Activated CD8-positive, alpha-beta T cell treated with anti-CD3 and anti-CD28 coated beads, Interleukin-2, amount 10 ng/mL, durations not matched to agents 7 days and 5 days (primary cell): Measurements from ENCODE around the gene LRBA. TPM values are rescaled to one million over a fixed set of nuclear protein-coding genes. Genes with fewer than 3 reads are reported as not detected.

Experiments
- ATAC-seq: fragments of 150-1000 bp; cut with Tn5 transposase; one replicate; pipeline ENCODE4 v1.10.0; 2021; ENCODE audit warnings: moderate library complexity
- CTCF ChIA-PET: fragments of 350-600 bp; sonication (Branson Sonifier 250); formaldehyde crosslinking; loops from one replicate; lab custom pipeline; 2021; ENCODE audit warnings: antibody characterized with exemption; lab: Charles Lee
- POLR2A ChIA-PET: fragments of 350-600 bp; sonication (Branson Sonifier 250); formaldehyde crosslinking; loops from one replicate; lab custom pipeline; 2021; ENCODE audit warnings: antibody characterized with exemption; lab: Charles Lee
- DNase-seq: peaks from one replicate; pipeline ENCODE4 v3.0.0-alpha.2; 2020
- H3K27ac Mint-ChIP-seq: one replicate; pipeline ENCODE4 v1.8.0; 2021; ENCODE audit warnings: mild to moderate bottlenecking, mixed read lengths
- H3K27me3 Mint-ChIP-seq: one replicate; pipeline ENCODE4 v1.8.0; 2021; ENCODE audit warnings: low read depth, mixed read lengths
- H3K36me3 Mint-ChIP-seq: one replicate; pipeline ENCODE4 v1.8.0; 2021; ENCODE audit warnings: low read depth, mixed read lengths
- H3K4me1 Mint-ChIP-seq: one replicate; pipeline ENCODE4 v1.8.0; 2021; ENCODE audit warnings: low read depth, mixed read lengths
- H3K4me3 Mint-ChIP-seq: one replicate; pipeline ENCODE4 v1.8.0; 2021; ENCODE audit warnings: mild to moderate bottlenecking, mixed read lengths
- H3K9me3 Mint-ChIP-seq: one replicate; pipeline ENCODE4 v1.8.0; 2022; ENCODE audit warnings: mixed read lengths; ENCODE audit not compliant: insufficient read depth
- total RNA-seq, 2 experiments: library from RNA; stranded (reverse); gene quantifications; one replicate each; pipeline ENCODE4 v1.2.3, GENCODE V29; 2021

The LRBA gene
- total RNA-seq, 2 experiments from 2014 or later = 43.3 to 44.5 TPM

DNA sequence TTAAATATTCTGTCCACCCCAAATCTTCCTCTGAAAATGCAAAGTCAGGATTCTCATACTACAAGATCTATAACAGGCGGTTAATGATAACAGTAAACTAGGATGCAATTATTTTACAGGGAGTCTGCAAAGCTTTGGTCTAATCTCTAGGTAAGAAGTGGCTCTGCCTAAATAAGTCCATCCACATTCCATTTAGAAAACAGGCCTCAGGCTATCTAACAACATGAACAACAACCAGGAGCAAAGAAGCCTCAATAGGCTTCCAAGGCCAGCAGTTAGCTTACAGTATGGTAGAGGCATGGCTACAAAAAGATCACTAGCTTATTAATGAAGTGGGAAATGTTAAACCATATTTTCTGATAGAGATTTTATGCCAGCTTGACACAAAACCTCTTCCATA, 426.8 kb downstream of the LRBA start:
- ATAC-seq = no peak
- H3K4me3 Mint-ChIP-seq = no peak overlapping the region
- H3K27me3 Mint-ChIP-seq = no peaks in the 10 kb centered on the region
- H3K4me1 Mint-ChIP-seq = no peaks in the 10 kb centered on the region
- POLR2A ChIA-PET = no interaction called here
- H3K27ac Mint-ChIP-seq = no peak overlapping the region
- H3K36me3 Mint-ChIP-seq = peaks cover 16% of the 10 kb centered on the region
- CTCF ChIA-PET = no interaction called here
- DNase-seq = no peak
- no peaks in the 10 kb centered on the region for H3K9me3 Mint-ChIP-seq

GRCh38 chr4:150586162-150586810, 428.8 kb downstream of the LRBA start:
- Mint-ChIP-seq H3K4me3 (no peak overlapping the region), H3K9me3 (peaks cover 7% of the 10 kb centered on the region), H3K27me3 (no peaks in the 10 kb centered on the region), H3K27ac (no peak overlapping the region), H3K36me3 (peaks cover 35% of the 10 kb centered on the region), H3K4me1 (no peaks in the 10 kb centered on the region)
- POLR2A ChIA-PET = no interaction called here
- CTCF ChIA-PET = no interaction called here
- no peak for DNase-seq
- no peak for ATAC-seq

GRCh38 chr4:150585611-150586010, 429.5 kb downstream of the LRBA start:
- peaks cover 36% of the 10 kb centered on the region for H3K36me3 Mint-ChIP-seq
- DNase-seq = no peak
- H3K9me3 Mint-ChIP-seq = peaks cover 7% of the 10 kb centered on the region
- no peaks in the 10 kb centered on the region for H3K27me3 Mint-ChIP-seq
- H3K4me1 Mint-ChIP-seq = no peaks in the 10 kb centered on the region
- no peak overlapping the region for H3K4me3 Mint-ChIP-seq
- POLR2A ChIA-PET = no interaction called here
- ATAC-seq = no peak
- CTCF ChIA-PET = no interaction called here
- no peak overlapping the region for H3K27ac Mint-ChIP-seq

GRCh38 chr4:150584111-150584915, 430.8 kb downstream of the LRBA start:
- CTCF ChIA-PET = no interaction called here
- ATAC-seq = no peak
- H3K36me3 Mint-ChIP-seq = peaks cover 41% of the 10 kb centered on the region
- H3K27ac Mint-ChIP-seq = no peak overlapping the region
- no peaks in the 10 kb centered on the region for H3K4me1 Mint-ChIP-seq
- POLR2A ChIA-PET = no interaction called here
- peaks cover 13% of the 10 kb centered on the region for H3K9me3 Mint-ChIP-seq
- no peak for DNase-seq
- H3K4me3 Mint-ChIP-seq = no peak overlapping the region
- no peaks in the 10 kb centered on the region for H3K27me3 Mint-ChIP-seq

DNA sequence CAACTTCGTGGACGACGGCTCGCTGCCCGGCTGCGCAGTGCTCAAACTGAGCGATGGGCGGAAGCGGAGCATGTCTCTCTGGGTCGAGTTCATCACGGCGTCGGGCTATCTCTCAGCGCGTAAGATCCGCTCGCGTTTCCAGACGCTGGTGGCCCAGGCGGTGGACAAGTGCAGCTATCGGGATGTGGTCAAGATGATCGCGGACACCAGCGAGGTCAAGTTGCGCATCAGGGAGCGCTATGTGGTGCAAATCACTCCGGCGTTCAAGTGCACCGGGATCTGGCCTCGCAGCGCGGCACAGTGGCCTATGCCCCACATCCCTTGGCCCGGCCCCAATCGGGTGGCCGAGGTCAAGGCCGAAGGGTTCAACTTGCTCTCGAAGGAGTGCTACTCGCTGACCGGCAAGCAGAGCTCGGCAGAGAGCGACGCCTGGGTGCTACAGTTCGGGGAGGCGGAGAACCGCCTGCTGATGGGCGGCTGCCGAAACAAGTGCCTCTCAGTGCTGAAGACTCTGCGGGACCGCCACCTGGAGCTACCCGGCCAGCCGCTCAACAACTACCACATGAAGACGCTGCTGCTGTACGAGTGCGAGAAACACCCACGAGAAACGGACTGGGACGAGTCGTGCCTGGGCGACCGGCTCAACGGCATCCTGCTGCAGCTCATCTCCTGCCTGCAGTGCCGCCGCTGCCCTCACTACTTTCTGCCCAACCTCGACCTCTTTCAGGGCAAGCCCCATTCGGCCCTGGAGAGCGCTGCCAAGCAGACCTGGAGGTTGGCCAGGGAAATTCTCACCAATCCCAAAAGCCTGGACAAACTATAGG, 431.6 kb downstream of the LRBA start:
- peaks cover 13% of the 10 kb centered on the region for H3K9me3 Mint-ChIP-seq
- no peaks in the 10 kb centered on the region for H3K4me1 Mint-ChIP-seq
- H3K27me3 Mint-ChIP-seq = no peaks in the 10 kb centered on the region
- ChIA-PET CTCF (no interaction called here), POLR2A (no interaction called here)
- peaks cover 46% of the 10 kb centered on the region for H3K36me3 Mint-ChIP-seq
- no peak for ATAC-seq
- no peak overlapping the region for H3K27ac Mint-ChIP-seq
- no peak overlapping the region for H3K4me3 Mint-ChIP-seq
- DNase-seq = no peak

GRCh38 chr4:150582873-150583286, 432.2 kb downstream of the LRBA start:
- Mint-ChIP-seq H3K4me3 (no peak overlapping the region), H3K27ac (no peak overlapping the region), H3K9me3 (peaks cover 13% of the 10 kb centered on the region), H3K4me1 (no peaks in the 10 kb centered on the region), H3K27me3 (no peaks in the 10 kb centered on the region), H3K36me3 (peaks cover 43% of the 10 kb centered on the region)
- POLR2A ChIA-PET = no interaction called here
- CTCF ChIA-PET = no interaction called here
- no peak for ATAC-seq
- DNase-seq = no peak

GRCh38 chr4:150582146-150582872, 432.8 kb downstream of the LRBA start, which contains the start of gene MAB21L2:
MAB21L2 (plus strand) TSS chr4:150582151; CDS start chr4:150583030, 879 bp downstream.
- H3K27me3 Mint-ChIP-seq = no peaks in the 10 kb centered on the region
- no peaks in the 10 kb centered on the region for H3K4me1 Mint-ChIP-seq
- peaks cover 43% of the 10 kb centered on the region for H3K36me3 Mint-ChIP-seq
- ATAC-seq = no peak
- no peak within 1 kb of the TSS for H3K27ac Mint-ChIP-seq
- DNase-seq = no peak
- no peak within 1 kb of the TSS for H3K4me3 Mint-ChIP-seq
- POLR2A ChIA-PET = no interaction called here
- CTCF ChIA-PET = no interaction called here
- H3K9me3 Mint-ChIP-seq = peaks cover 13% of the 10 kb centered on the region

DNA sequence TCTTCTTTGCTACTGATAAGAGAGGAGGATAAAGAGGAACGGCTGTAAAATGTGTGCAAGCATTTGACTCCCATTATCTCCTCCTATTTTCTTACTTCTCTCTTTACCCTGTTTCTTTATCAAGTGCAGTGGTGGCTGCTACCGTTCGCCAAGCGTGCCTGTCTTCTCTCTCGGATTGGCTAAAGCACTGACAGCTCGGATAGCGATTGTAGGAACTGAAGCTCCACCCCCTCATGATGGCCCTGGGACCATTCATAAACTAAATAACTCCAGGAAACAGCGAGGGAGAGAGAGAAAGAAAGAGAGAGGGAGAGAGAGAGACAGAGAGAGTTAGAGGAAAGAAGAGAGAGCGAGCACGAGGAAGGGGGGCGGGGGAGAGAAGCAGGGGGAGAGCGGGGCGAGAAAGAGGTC, 433.4 kb downstream of the LRBA start:
- no peaks in the 10 kb centered on the region for H3K4me1 Mint-ChIP-seq
- ChIA-PET POLR2A (no interaction called here), CTCF (no interaction called here)
- no peaks in the 10 kb centered on the region for H3K27me3 Mint-ChIP-seq
- H3K4me3 Mint-ChIP-seq = no peak overlapping the region
- H3K27ac Mint-ChIP-seq = no peak overlapping the region
- no peak for ATAC-seq
- H3K36me3 Mint-ChIP-seq = peaks cover 43% of the 10 kb centered on the region
- no peak for DNase-seq
- H3K9me3 Mint-ChIP-seq = peaks cover 13% of the 10 kb centered on the region

GRCh38 chr4:150581056-150581605, 434.0 kb downstream of the LRBA start:
- DNase-seq = no peak

GRCh38 chr4:150580306-150580705, 434.8 kb downstream of the LRBA start:
- CTCF ChIA-PET = no interaction called here

More at GRCh38 chr4:150581056-150581605, 434.0 kb downstream of the LRBA start:
- H3K27ac Mint-ChIP-seq = no peak overlapping the region
- H3K9me3 Mint-ChIP-seq = peaks cover 13% of the 10 kb centered on the region
- POLR2A ChIA-PET = no interaction called here
- CTCF ChIA-PET = no interaction called here
- H3K4me1 Mint-ChIP-seq = no peaks in the 10 kb centered on the region
- H3K36me3 Mint-ChIP-seq = peaks cover 43% of the 10 kb centered on the region
- H3K4me3 Mint-ChIP-seq = no peak overlapping the region
- no peaks in the 10 kb centered on the region for H3K27me3 Mint-ChIP-seq
- no peak for ATAC-seq

DNA sequence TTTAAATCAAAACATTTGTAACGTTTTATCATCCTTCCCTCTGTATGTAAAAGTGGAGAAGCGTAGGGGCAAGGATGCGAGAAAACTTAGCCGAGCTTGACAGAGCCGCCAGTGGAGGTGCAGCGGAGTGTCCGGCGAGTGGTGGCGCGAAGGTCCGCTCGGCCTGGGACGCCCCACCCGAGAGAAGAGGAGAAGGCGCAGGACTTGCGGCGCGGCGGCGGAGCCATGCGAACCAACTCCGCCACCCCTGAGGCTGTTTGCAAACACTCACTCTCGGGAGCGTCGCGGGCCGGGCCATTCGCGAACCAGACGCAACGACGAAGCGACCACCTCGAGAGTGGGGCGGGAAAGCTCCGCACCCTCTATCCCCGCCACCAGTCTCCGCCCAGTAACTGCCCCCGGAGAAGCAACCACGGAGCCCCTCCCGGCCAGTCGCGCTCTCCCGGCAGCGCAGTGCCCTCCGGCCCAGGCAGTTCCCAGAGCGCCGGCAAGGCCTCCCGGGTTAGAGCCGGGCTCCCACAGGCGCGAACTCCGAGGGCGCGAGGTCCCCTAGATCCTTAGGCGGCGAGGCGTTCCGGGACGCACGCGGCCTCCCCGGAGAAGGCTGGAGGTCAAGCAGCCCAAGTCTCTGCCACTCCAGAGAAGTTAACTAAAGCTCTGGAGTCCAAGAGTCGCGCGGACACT, 435.4 kb downstream of the LRBA start:
- Mint-ChIP-seq H3K27me3 (no peaks in the 10 kb centered on the region), H3K4me1 (no peaks in the 10 kb centered on the region), H3K27ac (no peak overlapping the region), H3K4me3 (no peak overlapping the region), H3K9me3 (peaks cover 13% of the 10 kb centered on the region), H3K36me3 (peaks cover 43% of the 10 kb centered on the region)
- CTCF ChIA-PET = no interaction called here
- DNase-seq (no peak), ATAC-seq (no peak)
- POLR2A ChIA-PET = no interaction called here

More at GRCh38 chr4:150580306-150580705, 434.8 kb downstream of the LRBA start:
- Mint-ChIP-seq H3K36me3 (peaks cover 43% of the 10 kb centered on the region), H3K27me3 (no peaks in the 10 kb centered on the region), H3K4me3 (no peak overlapping the region), H3K9me3 (peaks cover 13% of the 10 kb centered on the region), H3K4me1 (no peaks in the 10 kb centered on the region), H3K27ac (no peak overlapping the region)
- POLR2A ChIA-PET = no interaction called here
- no peak for DNase-seq
- ATAC-seq = no peak
